Neural cell (in vitro differentiated cells): ENCODE results near the gene TIMMDC1.

Experiments
- EP300 ChIP-seq: fragments of 450-650 bp; conservative IDR thresholded peaks from 2 replicates; pipeline ENCODE4 v1.6.1; 2014; ENCODE audit warnings: antibody characterized with exemption, mild to moderate bottlenecking, moderate library complexity; ENCODE audit not compliant: poor library complexity, severe bottlenecking
- EZH2 ChIP-seq: fragments of 200-600, 300-800 bp; shearing (Covaris generic), sonication (generic); IDR thresholded peaks from 2 replicates; pipeline ENCODE4 v1.6.1; 2014; ENCODE audit warnings: antibody characterized with exemption, low read length, borderline replicate concordance, mild to moderate bottlenecking; ENCODE audit not compliant: insufficient read depth, poor library complexity, severe bottlenecking
- POLR2AphosphoS5 ChIP-seq: IDR thresholded peaks from 2 replicates; pipeline ENCODE4 v1.6.1; 2012
- TF ChIP-seq, protein P1 (sequence below): fragments of 450-650 bp; IDR thresholded peaks from 2 replicates; pipeline ENCODE4 v1.5.1; 2014; ENCODE audit warnings: antibody characterized with exemption, mild to moderate bottlenecking, moderate library complexity; ENCODE audit not compliant: poor library complexity, severe bottlenecking

DNA sequence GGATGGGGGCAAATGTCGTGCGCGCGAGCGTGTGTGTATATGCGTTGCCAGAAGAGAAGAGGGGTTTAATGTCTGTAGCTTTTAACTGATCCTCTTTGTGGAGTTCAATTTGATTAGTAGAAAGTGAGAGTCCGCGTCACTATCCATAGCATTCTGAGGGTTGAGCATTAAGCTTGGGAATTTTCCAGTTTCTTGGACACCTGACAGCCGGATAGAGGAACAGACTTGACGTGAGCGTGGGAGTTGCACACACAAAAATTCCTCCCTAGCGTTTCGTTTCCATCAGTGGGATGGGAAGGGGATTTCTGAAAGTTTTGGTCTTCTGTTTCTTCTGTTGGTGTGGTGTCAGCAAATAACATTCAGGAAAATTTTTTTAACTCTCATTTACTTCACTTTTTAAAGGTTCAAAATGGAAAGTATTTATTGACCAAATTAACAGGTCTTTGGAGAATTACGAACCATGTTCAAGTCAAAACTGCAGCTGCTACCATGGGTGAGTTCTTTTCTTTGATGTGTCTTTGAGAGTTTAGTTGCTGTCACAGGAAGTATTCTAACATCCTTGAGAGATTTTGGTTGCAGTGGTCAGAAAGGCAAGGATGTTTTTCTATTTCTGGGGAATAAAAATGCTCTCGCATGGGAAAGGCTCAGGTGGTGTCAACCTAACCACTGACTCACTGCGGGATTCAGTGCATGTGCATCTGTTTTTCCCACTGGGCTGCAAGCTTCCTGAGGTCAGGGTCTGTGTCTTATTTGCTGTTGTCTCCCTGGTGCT, 28.7 kb upstream of the TIMMDC1 start:
- TF ChIP-seq POLR2AphosphoS5 = no peak
- TF ChIP-seq, protein P1, sequence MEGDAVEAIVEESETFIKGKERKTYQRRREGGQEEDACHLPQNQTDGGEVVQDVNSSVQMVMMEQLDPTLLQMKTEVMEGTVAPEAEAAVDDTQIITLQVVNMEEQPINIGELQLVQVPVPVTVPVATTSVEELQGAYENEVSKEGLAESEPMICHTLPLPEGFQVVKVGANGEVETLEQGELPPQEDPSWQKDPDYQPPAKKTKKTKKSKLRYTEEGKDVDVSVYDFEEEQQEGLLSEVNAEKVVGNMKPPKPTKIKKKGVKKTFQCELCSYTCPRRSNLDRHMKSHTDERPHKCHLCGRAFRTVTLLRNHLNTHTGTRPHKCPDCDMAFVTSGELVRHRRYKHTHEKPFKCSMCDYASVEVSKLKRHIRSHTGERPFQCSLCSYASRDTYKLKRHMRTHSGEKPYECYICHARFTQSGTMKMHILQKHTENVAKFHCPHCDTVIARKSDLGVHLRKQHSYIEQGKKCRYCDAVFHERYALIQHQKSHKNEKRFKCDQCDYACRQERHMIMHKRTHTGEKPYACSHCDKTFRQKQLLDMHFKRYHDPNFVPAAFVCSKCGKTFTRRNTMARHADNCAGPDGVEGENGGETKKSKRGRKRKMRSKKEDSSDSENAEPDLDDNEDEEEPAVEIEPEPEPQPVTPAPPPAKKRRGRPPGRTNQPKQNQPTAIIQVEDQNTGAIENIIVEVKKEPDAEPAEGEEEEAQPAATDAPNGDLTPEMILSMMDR = no peak
- no peak for TF ChIP-seq EZH2
- TF ChIP-seq EP300 = no peak
